COLO668 (cell line): Measurements from ENCODE around the gene HOXC9.

Source experiments
- DNase-seq: peaks from one replicate; lab custom pipeline; 2025; ENCODE audit not compliant: unreplicated experiment; lab: John Stamatoyannopoulos, UW

HOXC9 gene

GRCh38 chr12:53999559-54000115 lies 324 bp upstream of the HOXC9 start:
- no peak for DNase-seq

GRCh38 chr12:54001283-54002187 lies 1.6 kb downstream of the HOXC9 start:
- no peak for DNase-seq

GRCh38 chr12:54002278-54002914 lies 2.4 kb downstream of the HOXC9 start:
- no peak for DNase-seq

- no peak for DNase-seq
These were observed 3.0 kb downstream of the HOXC9 start for GRCh38 chr12:54002915-54003389.

GRCh38 chr12:54003625-54004024 lies 3.7 kb downstream of the HOXC9 start:
- no peak for DNase-seq

- no peak for DNase-seq
These were observed 4.3 kb downstream of the HOXC9 start for GRCh38 chr12:54004063-54004840.

- DNase-seq, result peak; percentile 0
These were observed 5.0 kb downstream of the HOXC9 start for GRCh38 chr12:54004841-54005530.

GRCh38 chr12:54005531-54005852 lies 5.5 kb downstream of the HOXC9 start:
- DNase-seq, result no peak

- DNase-seq, result peak; percentile 62
These were observed 6.0 kb downstream of the HOXC9 start for GRCh38 chr12:54005853-54006558.

GRCh38 chr12:54006559-54007220 lies 6.7 kb downstream of the HOXC9 start:
- DNase-seq, result no peak

GRCh38 chr12:54007538-54008259 lies 7.7 kb downstream of the HOXC9 start:
- DNase-seq, result no peak

GRCh38 chr12:54008260-54008552 lies 8.2 kb downstream of the HOXC9 start:
- DNase-seq, result no peak

GRCh38 chr12:54009171-54010052 lies 9.5 kb downstream of the HOXC9 start:
- DNase-seq, result no peak

GRCh38 chr12:54010053-54010971 lies 10.4 kb downstream of the HOXC9 start:
- DNase-seq, result no peak

GRCh38 chr12:54010972-54011664 lies 11.2 kb downstream of the HOXC9 start:
- no peak for DNase-seq
